ENCODE results near the gene FREY1. TPM values are rescaled to one million over a fixed set of nuclear protein-coding genes. Genes with fewer than 3 reads are reported as not detected.

FREY1 gene
- total RNA-seq, 2 experiments from 2014 or later, result 5.7 to 6.0 TPM

DNA sequence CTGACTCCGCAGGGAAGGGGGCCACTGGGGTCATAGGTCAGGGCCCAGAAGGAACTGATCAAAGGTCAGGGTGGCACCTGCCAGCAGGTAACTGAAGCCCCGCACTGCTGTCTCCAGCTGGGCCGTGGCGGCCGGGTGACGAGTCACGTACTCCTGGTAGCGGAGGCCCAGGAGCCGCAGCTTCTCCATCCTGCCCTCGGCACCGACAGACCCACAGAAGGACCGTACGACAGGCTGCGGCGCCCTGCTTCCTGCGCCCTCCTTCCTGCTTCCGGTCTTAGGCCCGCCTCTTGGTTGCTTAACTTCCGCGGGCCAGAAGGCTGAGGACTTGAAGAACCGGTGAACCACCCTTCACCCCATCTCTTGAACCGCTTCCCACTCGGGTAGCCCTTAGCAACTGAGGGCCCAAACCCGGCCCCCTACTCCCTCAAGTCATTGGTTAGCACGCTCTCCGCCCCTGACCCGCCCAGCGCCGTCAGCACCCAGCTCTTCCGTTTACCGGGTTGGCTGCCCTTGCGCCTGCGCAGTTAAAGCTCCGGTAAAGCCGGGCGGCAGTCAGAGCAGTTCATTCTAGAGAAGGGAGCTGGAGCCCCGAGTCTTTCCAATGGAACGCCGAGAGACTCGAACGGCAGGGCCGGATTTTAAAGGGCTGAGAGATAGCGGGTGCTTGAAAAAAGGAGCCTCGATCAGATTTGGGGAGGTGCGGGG, 10.7 kb upstream of the FREY1 start, which contains the start of gene PEX16:
Gene PEX16 (minus strand): TSS at position 255 of the 708 bp plus-strand sequence. CDS start 66 bp downstream, at position 189.
- peak within 1 kb of the TSS; percentile 93 for H3K4me3 ChIP-seq (ENCODE audit: low read length)
- peaks cover 5% of the 10 kb centered on the region for H3K27me3 Mint-ChIP-seq
- peaks cover 54% of the 10 kb centered on the region for H3K4me1 Mint-ChIP-seq (ENCODE audit: low read depth)
- peak; percentile 89 for ATAC-seq (ENCODE audit: poor library complexity)
- CTCF ChIA-PET, result interaction anchor here (1.0 to 1.3 kb wide), 3 partner anchors 9 to 75 kb away, joined by 3 to 6 read pairs (median 4); no protein-coding TSS in a partner anchor
- H3K4me3 Mint-ChIP-seq, result peak within 1 kb of the TSS; percentile 99
- H3K27ac ChIP-seq (ENCODE audit: low read depth in 1 of 2, low read length in 2 of 2), result peak within 1 kb of the TSS; percentile 90 to 95
- peak within 1 kb of the TSS; percentile 94 for H3K27ac Mint-ChIP-seq
- H3K27me3 ChIP-seq (ENCODE audit: control insufficient read depth in 1 of 2, insufficient read depth in 2 of 2, low read length in 2 of 2), result peaks cover 0 to 6% of the 10 kb centered on the region in 2 experiments
- H3K4me1 ChIP-seq (ENCODE audit: insufficient read depth, low read length), result peaks cover 70% of the 10 kb centered on the region
- intact Hi-C loops (cut with DNase I, micrococcal nuclease), result loop anchor here (1.0 to 10.0 kb wide), 8 partner anchors 17 to 785 kb away; partner anchors contain the start of genes AMBRA1 (in 1 of the 2), ARHGAP1 (in 1 of the 2), PHF21A (in 1 of the 2) and PRDM11 (in 1 of the 2)
- H3K36me3 Mint-ChIP-seq (ENCODE audit: low read depth), result peaks cover 41% of the 10 kb centered on the region
- POLR2A ChIA-PET, result interaction anchor here (0.7 to 3.6 kb wide), 17 partner anchors 9 to 1297 kb away, joined by 3 to 43 read pairs (median 3); partner anchors contain the start of genes AMBRA1, CRY2 and DDB2
- H3K9me3 Mint-ChIP-seq, result no peaks in the 10 kb centered on the region
- peaks cover 0 to 3% of the 10 kb centered on the region in 2 experiments for H3K9me3 ChIP-seq (ENCODE audit: control insufficient read depth in 1 of 2, insufficient read depth in 1 of 2, low read length in 2 of 2)
- peak; percentile 87 to 99 (median 94) for DNase-seq
- H3K36me3 ChIP-seq (ENCODE audit: insufficient read depth, low read length), result peaks cover 37% of the 10 kb centered on the region
- TF ChIP-seq, protein P1, sequence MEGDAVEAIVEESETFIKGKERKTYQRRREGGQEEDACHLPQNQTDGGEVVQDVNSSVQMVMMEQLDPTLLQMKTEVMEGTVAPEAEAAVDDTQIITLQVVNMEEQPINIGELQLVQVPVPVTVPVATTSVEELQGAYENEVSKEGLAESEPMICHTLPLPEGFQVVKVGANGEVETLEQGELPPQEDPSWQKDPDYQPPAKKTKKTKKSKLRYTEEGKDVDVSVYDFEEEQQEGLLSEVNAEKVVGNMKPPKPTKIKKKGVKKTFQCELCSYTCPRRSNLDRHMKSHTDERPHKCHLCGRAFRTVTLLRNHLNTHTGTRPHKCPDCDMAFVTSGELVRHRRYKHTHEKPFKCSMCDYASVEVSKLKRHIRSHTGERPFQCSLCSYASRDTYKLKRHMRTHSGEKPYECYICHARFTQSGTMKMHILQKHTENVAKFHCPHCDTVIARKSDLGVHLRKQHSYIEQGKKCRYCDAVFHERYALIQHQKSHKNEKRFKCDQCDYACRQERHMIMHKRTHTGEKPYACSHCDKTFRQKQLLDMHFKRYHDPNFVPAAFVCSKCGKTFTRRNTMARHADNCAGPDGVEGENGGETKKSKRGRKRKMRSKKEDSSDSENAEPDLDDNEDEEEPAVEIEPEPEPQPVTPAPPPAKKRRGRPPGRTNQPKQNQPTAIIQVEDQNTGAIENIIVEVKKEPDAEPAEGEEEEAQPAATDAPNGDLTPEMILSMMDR (IDR thresholded peaks at IDR 0.05), result no peak

GRCh38 chr11:45917286-45917622, 10.2 kb upstream of the FREY1 start:
- peak overlapping the region; percentile 90 to 95 for H3K27ac ChIP-seq (ENCODE audit: low read depth in 1 of 2, low read length in 2 of 2)
- Mint-ChIP-seq H3K27ac (peak overlapping the region; percentile 94), H3K9me3 (no peaks in the 10 kb centered on the region), H3K4me1 (ENCODE audit: low read depth) (peaks cover 54% of the 10 kb centered on the region), H3K27me3 (peaks cover 5% of the 10 kb centered on the region), H3K4me3 (peak overlapping the region; percentile 99), H3K36me3 (ENCODE audit: low read depth) (peaks cover 41% of the 10 kb centered on the region)
- peaks cover 0 to 6% of the 10 kb centered on the region in 2 experiments for H3K27me3 ChIP-seq (ENCODE audit: control insufficient read depth in 1 of 2, insufficient read depth in 2 of 2, low read length in 2 of 2)
- peaks cover 69% of the 10 kb centered on the region for H3K4me1 ChIP-seq (ENCODE audit: insufficient read depth, low read length)
- DNase-seq (peak in 1 of 14 experiments; percentile 27), ATAC-seq (ENCODE audit: poor library complexity) (peak; percentile 1)
- intact Hi-C loops (cut with DNase I, micrococcal nuclease), result loop anchor here in 1 of 2 experiments (2.0 to 10.0 kb wide), 6 partner anchors 16 to 785 kb away; partner anchors contain the start of genes AMBRA1, ARHGAP1, PHF21A and PRDM11
- peak overlapping the region; percentile 93 for H3K4me3 ChIP-seq (ENCODE audit: low read length)
- POLR2A ChIA-PET, result interaction anchor here (0.7 to 3.6 kb wide), 13 partner anchors 8 to 1297 kb away, joined by 3 to 43 read pairs (median 3); partner anchors contain the start of genes AMBRA1, CRY2 and DDB2
- TF ChIP-seq, protein P1 (IDR thresholded peaks at IDR 0.05), result no peak
- CTCF ChIA-PET, result interaction anchor here (1.0 to 1.2 kb wide), 2 partner anchors 9 to 75 kb away, joined by 3 to 4 read pairs; no protein-coding TSS in a partner anchor
- peaks cover 0 to 3% of the 10 kb centered on the region in 2 experiments for H3K9me3 ChIP-seq (ENCODE audit: control insufficient read depth in 1 of 2, insufficient read depth in 1 of 2, low read length in 2 of 2)
- H3K36me3 ChIP-seq (ENCODE audit: insufficient read depth, low read length), result peaks cover 40% of the 10 kb centered on the region

DNA sequence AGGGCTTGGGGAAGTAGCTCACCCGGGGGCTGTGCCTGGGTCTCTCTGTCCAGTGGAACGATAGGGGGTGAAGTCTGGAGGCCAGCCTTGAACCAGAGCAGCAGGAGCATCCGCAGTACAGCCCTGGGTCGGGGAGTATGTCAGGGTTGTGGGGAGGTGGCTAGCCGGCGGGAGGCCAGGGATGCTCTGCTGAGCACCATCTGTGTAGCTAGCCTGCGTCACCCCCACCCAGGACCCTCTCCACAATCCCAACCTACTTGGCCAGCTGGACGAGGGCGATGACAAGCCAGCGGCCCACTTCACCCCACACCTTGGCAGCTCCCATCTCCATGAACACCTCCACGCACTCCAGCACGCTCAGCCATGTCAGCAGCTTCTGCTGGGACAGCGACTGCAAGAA, 8.4 kb upstream of the FREY1 start:
- ATAC-seq (ENCODE audit: poor library complexity), result no peak
- POLR2A ChIA-PET, result interaction anchor here (0.8 kb wide), 1 partner anchor 69 kb away, joined by 3 read pairs; the partner anchor contains the start of gene CRY2
- H3K36me3 Mint-ChIP-seq (ENCODE audit: low read depth), result peaks cover 55% of the 10 kb centered on the region
- H3K9me3 Mint-ChIP-seq, result no peaks in the 10 kb centered on the region
- DNase-seq, result no peak
- peaks cover 56% of the 10 kb centered on the region for H3K36me3 ChIP-seq (ENCODE audit: insufficient read depth, low read length)
- H3K4me1 ChIP-seq (ENCODE audit: insufficient read depth, low read length), result peaks cover 53% of the 10 kb centered on the region
- no peak overlapping the region for H3K27ac Mint-ChIP-seq
- TF ChIP-seq, protein P1 (IDR thresholded peaks at IDR 0.05), result no peak
- H3K27me3 Mint-ChIP-seq, result no peaks in the 10 kb centered on the region
- H3K4me3 Mint-ChIP-seq, result peak overlapping the region; percentile 60
- CTCF ChIA-PET, result no interaction called here
- H3K4me3 ChIP-seq (ENCODE audit: low read length), result no peak overlapping the region
- no peaks in the 10 kb centered on the region for H3K9me3 ChIP-seq (ENCODE audit: control insufficient read depth in 1 of 2, insufficient read depth in 1 of 2, low read length in 2 of 2)
- intact Hi-C loops (cut with DNase I, micrococcal nuclease), result loop anchor here in 1 of 2 experiments (5.0 to 10.0 kb wide), 4 partner anchors 207 to 787 kb away; partner anchors contain the start of genes AMBRA1, ARHGAP1, PHF21A and PRDM11
- H3K27ac ChIP-seq (ENCODE audit: low read depth in 1 of 2, low read length in 2 of 2), result no peak overlapping the region
- no peaks in the 10 kb centered on the region for H3K27me3 ChIP-seq (ENCODE audit: control insufficient read depth in 1 of 2, insufficient read depth in 2 of 2, low read length in 2 of 2)
- H3K4me1 Mint-ChIP-seq (ENCODE audit: low read depth), result peaks cover 43% of the 10 kb centered on the region

Measured in CD4-positive, alpha-beta T cell (primary cell).